ENCODE measurements around the gene UGT1A6.
"Not testable (repeated sequence)": the region's sequence is repeated elsewhere in the genome, so short reads cannot be mapped to it uniquely, and the experiment has no call there.

The UGT1A6 gene

GRCh38 chr2:233736868-233737653 is 44.4 kb downstream of the UGT1A6 start:
- DNase-seq: not testable (repeated sequence)

DNA sequence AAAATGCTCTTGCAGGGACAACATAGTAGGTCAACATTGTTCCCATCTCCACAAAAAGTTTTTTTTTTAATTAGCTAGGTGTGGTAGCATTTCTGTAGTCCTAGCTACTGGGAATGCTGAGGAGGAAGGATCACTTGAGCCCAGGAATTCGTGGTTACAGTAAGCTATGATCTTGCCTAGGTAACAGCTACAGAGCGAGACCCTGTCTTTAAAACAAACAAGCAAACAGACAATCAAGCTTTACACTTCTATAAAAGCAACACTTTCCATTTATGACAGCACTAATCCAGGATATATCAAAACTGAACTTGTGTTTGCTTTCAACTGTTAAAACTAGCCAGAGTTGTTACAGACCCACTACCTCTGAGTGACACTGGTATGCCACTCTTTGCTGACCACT is 48.2 kb downstream of the UGT1A6 start:
- DNase-seq: no peak

DNA sequence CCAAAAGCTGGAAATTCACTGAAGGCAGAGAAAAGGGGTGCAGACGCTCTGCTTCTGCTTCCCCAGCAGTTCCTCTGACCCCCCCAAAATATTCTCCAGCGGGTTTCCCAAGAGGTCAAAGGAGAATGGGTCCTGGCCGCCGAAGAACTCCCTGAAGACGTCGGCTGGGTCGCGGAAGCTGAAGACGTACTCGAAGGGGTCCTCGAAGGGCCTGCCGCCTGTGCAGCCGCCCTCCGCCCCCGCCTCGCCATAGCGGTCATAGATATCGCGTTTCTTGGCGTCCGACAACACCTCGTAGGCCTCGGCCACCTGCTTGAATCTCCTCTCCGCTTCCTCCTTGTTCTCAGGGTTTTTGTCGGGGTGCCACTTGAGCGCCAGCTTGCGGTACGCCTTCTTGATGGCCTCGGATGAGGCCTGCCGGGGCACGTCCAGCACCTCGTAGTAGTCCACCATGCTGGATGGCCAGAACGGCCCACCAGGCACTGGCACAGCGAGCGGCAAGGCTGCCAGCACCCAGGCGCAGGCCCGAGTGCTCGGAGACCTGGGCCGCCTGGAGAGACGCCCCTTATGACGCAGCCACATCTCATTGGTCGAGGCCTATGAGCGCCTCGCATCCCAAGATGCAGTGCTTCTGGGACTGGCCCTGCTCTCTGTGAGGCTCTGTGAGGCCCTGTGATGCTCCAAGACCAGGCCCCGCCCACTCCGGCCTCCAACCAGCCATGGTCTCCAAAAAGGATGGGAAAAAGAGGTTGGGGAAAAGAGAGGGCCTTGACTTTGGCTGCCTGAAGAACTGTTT is 51.0 kb downstream of the UGT1A6 start:
- DNase-seq: no peak

- no peak for DNase-seq
These were observed 52.5 kb downstream of the UGT1A6 start for GRCh38 chr2:233745073-233745755.

DNA sequence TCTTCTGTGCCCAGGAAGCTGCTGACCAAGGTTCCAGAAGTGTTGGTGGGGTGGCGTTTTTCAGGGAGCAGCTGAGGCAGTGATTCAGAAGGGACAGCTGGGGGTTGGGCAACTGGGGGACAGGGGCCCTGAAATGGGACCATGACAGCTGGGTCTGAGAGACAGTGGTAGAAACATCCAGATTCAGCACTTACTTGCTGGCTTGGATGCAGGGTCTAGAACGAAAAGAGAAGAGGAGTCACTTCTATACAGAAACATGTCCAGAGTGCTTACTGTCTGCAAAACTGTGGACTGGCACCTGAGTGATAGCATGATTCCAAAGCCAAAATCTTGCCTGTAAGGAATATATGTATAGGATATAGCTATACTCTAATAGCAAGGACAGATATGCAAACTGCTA is 53.1 kb downstream of the UGT1A6 start:
- DNase-seq: not testable (repeated sequence)

DNA sequence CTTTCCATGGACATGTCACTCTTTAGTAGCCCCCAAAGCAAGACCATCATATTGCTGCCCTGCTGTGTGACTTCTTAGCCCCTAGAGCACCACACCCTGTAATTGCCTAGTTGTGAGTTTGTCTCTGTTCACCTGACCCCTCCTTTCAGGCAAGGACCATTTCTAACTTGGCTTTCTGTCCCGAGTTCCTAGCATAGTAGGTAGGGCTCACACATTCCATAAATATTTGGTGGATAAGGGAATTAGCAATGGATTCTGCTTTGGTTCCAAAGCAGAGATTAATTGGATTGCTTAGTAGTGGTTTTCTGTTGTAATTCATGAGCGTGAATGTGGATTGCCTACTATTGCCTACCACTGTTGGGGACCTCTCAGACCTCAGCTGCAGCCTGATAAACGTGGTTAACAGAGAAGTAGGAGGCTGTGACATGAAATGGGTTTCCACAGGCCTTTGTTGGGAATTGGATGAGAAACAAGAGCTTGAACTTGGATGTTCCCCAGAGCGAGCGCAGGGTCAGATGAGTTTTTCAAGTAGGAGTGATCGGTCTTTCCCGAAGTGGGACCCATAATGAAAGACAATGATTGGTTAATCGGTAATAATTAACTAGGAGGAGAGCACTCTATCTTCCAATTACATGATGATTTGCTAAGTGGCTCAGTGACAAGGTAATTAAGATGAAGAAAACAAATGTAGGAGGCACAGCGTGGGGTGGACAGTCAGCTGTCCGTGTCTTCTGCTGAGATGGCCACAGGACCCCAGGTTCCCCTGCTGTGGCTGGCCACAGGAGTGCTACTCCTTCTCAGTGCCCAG is 54.0 kb downstream of the UGT1A6 start:
- no peak for DNase-seq

- DNase-seq: no peak
These were observed 54.5 kb downstream of the UGT1A6 start for GRCh38 chr2:233747283-233747544.

- not testable (repeated sequence) for DNase-seq
These were observed 58.0 kb downstream of the UGT1A6 start for GRCh38 chr2:233750689-233751088.

- not testable (repeated sequence) for DNase-seq
These were observed 58.7 kb downstream of the UGT1A6 start for GRCh38 chr2:233751212-233752009.

- DNase-seq: no peak
These were observed 62.4 kb downstream of the UGT1A6 start for GRCh38 chr2:233754872-233755611.

GRCh38 chr2:233756429-233757081 is 63.9 kb downstream of the UGT1A6 start:
- DNase-seq: no peak

DNA sequence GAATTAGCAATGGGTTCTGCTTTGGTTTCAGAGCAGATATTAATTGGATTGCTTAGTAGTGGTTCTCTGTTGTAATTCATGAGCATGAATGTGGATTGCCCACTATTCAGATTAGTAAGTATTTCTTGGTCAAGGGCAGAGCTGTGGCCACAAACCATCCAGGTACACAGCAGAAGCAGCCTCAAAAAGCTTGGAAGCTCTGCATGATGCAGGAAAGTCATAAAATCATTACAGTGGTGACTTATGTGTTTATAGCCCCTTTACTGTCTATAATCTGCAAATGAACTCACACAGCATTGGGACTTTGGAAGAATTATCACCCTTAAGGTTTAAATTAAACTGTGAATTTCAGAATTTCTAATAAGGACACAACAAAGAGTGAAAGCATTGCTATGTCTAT is 65.5 kb downstream of the UGT1A6 start:
- no peak for DNase-seq

GRCh38 chr2:233758849-233759248 is 66.2 kb downstream of the UGT1A6 start:
- DNase-seq: no peak

DNA sequence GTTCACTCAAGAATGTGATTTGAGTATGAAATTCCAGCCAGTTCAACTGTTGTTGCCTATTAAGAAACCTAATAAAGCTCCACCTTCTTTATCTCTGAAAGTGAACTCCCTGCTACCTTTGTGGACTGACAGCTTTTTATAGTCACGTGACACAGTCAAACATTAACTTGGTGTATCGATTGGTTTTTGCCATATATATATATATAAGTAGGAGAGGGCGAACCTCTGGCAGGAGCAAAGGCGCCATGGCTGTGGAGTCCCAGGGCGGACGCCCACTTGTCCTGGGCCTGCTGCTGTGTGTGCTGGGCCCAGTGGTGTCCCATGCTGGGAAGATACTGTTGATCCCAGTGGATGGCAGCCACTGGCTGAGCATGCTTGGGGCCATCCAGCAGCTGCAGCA is 67.4 kb downstream of the UGT1A6 start, which contains the start of gene UGT1A1:
Gene UGT1A1 (plus strand): TSS at position 228 of the 400 bp plus-strand sequence. CDS start 18 bp downstream, at position 246.
- no peak for DNase-seq

- no peak for DNase-seq
These were observed 68.5 kb downstream of the UGT1A6 start for GRCh38 chr2:233761040-233761769.

DNA sequence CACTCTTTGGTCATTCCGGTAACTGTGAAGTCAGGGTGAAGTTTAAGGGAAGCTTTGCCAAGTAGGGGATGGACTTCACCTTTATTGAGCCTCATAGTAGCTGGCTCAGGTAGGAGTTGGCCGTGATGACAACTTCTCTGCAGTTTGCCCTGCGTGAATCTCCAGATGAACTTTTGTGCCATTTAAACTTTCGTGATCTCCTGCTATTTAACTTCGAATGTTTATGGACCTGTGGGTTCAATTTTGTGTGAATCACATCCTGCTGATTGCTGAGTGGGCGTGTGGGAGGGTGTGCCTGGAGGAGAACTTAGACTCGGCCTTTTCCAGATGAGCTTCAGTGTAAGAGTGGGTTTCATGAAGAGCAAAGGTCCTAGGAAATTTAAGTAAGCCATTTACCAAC is 71.6 kb downstream of the UGT1A6 start:
- DNase-seq: no peak

DNA sequence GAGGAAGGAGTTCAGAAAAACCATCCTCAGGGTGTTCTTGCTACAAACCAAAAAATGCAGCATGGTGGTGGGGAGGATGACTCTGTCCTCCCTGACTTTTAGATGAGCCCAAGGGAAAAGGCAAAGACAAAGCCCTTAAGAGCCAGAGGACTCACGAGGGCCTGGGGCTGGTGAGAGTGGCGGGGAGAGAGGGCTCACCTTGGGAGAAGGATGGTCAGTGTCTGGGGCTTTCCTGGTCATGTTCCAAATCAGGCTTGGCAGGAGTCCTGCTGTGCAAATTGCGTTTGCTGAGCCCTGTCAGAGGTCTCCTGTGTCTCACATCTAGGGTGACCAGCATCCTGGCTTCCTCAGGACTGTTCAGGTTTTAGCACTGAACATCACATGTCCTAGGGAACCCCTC is 72.1 kb downstream of the UGT1A6 start:
- DNase-seq: no peak

GRCh38 chr2:233766416-233766815 is 73.7 kb downstream of the UGT1A6 start:
- DNase-seq: no peak

- no peak for DNase-seq
These were observed 75.4 kb downstream of the UGT1A6 start for GRCh38 chr2:233768076-233768475.

DNA sequence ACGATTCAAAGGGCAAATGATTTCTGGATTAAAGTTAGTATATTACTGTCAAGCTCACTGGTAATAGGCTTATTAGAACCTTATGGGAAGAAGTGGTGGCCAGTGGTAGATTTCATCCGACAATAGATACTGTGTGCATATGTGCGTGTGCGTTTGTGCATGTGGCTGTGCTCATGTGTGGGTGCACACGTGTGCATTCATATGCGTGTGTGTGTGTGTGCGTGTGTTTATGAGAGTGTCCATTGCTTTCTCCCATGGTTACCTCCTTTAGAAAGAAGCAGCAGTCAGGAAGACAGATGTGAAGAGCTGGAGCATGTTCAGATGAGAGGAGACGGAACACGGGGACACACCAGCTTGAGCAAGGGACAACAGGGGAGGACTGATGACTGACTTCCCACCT is 76.6 kb downstream of the UGT1A6 start:
- DNase-seq: no peak

Data from activated CD4-positive, alpha-beta T cell treated with anti-CD3 and anti-CD28 coated beads, Interleukin-2, amount 50 U/mL, for 4 hours (primary cell).